Endodermal cell (in vitro differentiated cells): ENCODE results near the gene TUBE1. TPM values are rescaled to one million over a fixed set of nuclear protein-coding genes. Genes with fewer than 3 reads are reported as not detected.

ENCODE experiments used
- DNase-seq: peaks from one replicate; pipeline ENCODE4 v3.0.0-alpha.2; 2017
- H3K27ac ChIP-seq: 2 replicates; pipeline ENCODE4 v1.5.1; 2013; ENCODE audit warnings: mild to moderate bottlenecking, low read depth, low read length, moderate library complexity
- H3K27me3 ChIP-seq: 2 replicates; pipeline ENCODE4 v1.6.1; 2013; ENCODE audit warnings: mild to moderate bottlenecking, low read length, moderate library complexity; ENCODE audit not compliant: insufficient read depth, control insufficient read depth, poor library complexity, severe bottlenecking
- H3K36me3 ChIP-seq: 2 replicates; pipeline ENCODE4 v1.7.0; 2013; ENCODE audit warnings: mild to moderate bottlenecking, low read length, moderate library complexity; ENCODE audit not compliant: control insufficient read depth, insufficient read depth
- H3K4me1 ChIP-seq: one replicate; pipeline ENCODE4 v1.7.0; 2013; ENCODE audit warnings: low read length; ENCODE audit not compliant: control insufficient read depth, insufficient read depth
- H3K4me3 ChIP-seq: 2 replicates; pipeline ENCODE4 v1.5.1; 2013; ENCODE audit warnings: mild to moderate bottlenecking, low read length, moderate library complexity
- H3K9ac ChIP-seq: 2 replicates; pipeline ENCODE4 v1.6.1; 2013; ENCODE audit warnings: mild to moderate bottlenecking, low read length, moderate library complexity; ENCODE audit not compliant: poor library complexity, severe bottlenecking; ENCODE audit errors: extremely low read depth
- H3K9me3 ChIP-seq: 2 replicates; pipeline ENCODE4 v1.6.1; 2013; ENCODE audit warnings: mild to moderate bottlenecking, low read length, moderate library complexity; ENCODE audit not compliant: control insufficient read depth
- H3K27ac Mint-ChIP-seq: 2 replicates; pipeline ENCODE4 v1.8.0; 2020; ENCODE audit warnings: mixed read lengths
- H3K27me3 Mint-ChIP-seq: 2 replicates; pipeline ENCODE4 v1.8.0; 2021; ENCODE audit warnings: mild to moderate bottlenecking, mixed read lengths; ENCODE audit not compliant: insufficient read depth
- H3K36me3 Mint-ChIP-seq: 2 replicates; pipeline ENCODE4 v1.8.0; 2020; ENCODE audit warnings: low read depth, mixed read lengths
- H3K4me1 Mint-ChIP-seq: 2 replicates; pipeline ENCODE4 v1.8.0; 2020; ENCODE audit warnings: mixed read lengths
- H3K4me3 Mint-ChIP-seq: 2 replicates; pipeline ENCODE4 v1.8.0; 2020; ENCODE audit warnings: mild to moderate bottlenecking, moderate library complexity, mixed read lengths
- H3K9me3 Mint-ChIP-seq: 2 replicates; pipeline ENCODE4 v1.8.0; 2020; ENCODE audit warnings: mild to moderate bottlenecking, mixed read lengths
- WGBS, 2 experiments: methylation state at CpG; one replicate each; pipeline versions ENCODE4 v1.1.5 to v1.1.7; 2013; ENCODE audit warnings: missing lambda C conversion rate in 2 of 2, mixed read lengths in 1 of 2; ENCODE audit not compliant: insufficient coverage in 1 of 2, insufficient read length in 1 of 2; 5-methylcytosine and 5-hydroxymethylcytosine counted together
- total RNA-seq, 2 donors: library from RNA; stranded (reverse); fragmentation: NEBNext Ultra II Directional in 1 of 2; extraction: Animal tissue kit (Norgen Biotek cat#: 25700) in 1 of 2; gene quantifications; 2 replicates in 1 of 2; 3 replicates in 1 of 2; pipeline ENCODE4 v1.2.1, GENCODE V29; 2021
- TF ChIP-seq, protein P1 (sequence below): fragments of 200-600 bp; sonication (generic); conservative IDR thresholded peaks from 2 replicates; pipeline ENCODE4 v1.5.0; 2021; ENCODE audit warnings: antibody characterized with exemption, mild to moderate bottlenecking

The TUBE1 gene
- total RNA-seq, 2 donors from 2014 or later: 27.7 to 40.2 TPM

DNA sequence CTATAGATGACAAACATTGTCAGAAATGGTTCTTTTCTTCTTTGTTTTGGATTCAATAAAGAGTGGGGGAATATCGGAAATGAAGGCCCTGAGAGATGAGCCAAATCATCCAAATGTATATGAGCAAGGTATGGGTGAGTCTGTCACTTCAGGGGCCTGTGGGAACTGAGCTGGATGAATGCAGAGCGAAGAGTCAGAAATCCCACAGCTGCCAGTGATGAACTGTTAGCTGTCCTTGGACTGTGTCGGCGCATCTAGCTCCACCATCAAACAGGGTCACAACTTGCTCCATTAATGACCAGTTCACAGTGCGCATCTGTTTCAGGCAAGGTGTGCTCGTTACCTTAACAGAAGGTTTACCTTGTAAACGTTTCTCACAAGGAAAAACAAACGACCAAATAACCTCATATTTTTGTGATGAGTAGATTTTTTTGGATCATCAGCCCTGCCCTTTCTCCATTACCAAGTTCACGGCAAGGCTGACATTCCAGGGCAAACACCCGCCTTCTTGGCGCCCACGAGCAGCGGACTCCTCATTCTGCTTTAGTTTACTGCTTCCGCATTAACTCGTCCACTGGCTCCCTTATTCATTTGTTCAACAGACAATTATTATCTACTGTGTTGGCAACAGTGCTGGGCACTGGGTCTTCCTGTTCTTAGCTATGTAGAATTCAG is 48.4 kb downstream of the TUBE1 start:
- Histone ChIP-seq H3K9me3 (no peaks in the 10 kb centered on the region), H3K27me3 (no peaks in the 10 kb centered on the region), H3K4me3 (no peak overlapping the region), H3K9ac (no peak overlapping the region), H3K27ac (no peak overlapping the region), H3K4me1 (no peaks in the 10 kb centered on the region), H3K36me3 (no peaks in the 10 kb centered on the region)
- Mint-ChIP-seq H3K27ac (no peak overlapping the region), H3K36me3 (no peaks in the 10 kb centered on the region), H3K27me3 (peaks cover 3% of the 10 kb centered on the region), H3K9me3 (no peaks in the 10 kb centered on the region), H3K4me1 (peaks cover 2% of the 10 kb centered on the region), H3K4me3 (no peak overlapping the region)
- 91 to 92% methylated on average over 11 to 15 of the region's 15 CpGs for WGBS, 2 experiments
- TF ChIP-seq, protein P1, sequence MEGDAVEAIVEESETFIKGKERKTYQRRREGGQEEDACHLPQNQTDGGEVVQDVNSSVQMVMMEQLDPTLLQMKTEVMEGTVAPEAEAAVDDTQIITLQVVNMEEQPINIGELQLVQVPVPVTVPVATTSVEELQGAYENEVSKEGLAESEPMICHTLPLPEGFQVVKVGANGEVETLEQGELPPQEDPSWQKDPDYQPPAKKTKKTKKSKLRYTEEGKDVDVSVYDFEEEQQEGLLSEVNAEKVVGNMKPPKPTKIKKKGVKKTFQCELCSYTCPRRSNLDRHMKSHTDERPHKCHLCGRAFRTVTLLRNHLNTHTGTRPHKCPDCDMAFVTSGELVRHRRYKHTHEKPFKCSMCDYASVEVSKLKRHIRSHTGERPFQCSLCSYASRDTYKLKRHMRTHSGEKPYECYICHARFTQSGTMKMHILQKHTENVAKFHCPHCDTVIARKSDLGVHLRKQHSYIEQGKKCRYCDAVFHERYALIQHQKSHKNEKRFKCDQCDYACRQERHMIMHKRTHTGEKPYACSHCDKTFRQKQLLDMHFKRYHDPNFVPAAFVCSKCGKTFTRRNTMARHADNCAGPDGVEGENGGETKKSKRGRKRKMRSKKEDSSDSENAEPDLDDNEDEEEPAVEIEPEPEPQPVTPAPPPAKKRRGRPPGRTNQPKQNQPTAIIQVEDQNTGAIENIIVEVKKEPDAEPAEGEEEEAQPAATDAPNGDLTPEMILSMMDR: no peak
- no peak for DNase-seq

DNA sequence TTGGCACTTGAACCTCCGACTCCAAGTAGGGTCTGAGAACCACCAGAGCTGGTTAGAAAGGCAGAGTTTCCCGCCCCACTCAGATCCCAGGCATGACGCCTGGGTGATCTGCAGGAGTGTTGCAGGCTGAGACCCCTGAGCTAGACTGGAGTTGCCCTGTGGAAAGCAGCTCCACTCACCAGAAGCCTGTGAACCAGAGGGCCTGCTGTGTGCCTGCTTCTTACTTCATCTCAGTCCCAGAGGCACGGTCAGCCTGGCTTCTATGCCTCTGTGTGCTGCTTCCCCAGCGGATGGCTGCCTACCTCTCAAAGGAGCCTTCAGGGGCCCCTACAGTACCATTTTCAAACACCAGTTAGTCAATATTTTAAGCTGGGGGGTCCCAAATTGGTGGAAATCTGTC is 49.0 kb downstream of the TUBE1 start:
- peaks cover 6% of the 10 kb centered on the region for H3K27me3 Mint-ChIP-seq
- H3K27me3 ChIP-seq: peaks cover 6% of the 10 kb centered on the region
- no peak overlapping the region for H3K9ac ChIP-seq
- no peaks in the 10 kb centered on the region for H3K4me1 ChIP-seq
- no peak overlapping the region for H3K27ac ChIP-seq
- H3K9me3 Mint-ChIP-seq: no peaks in the 10 kb centered on the region
- no peaks in the 10 kb centered on the region for H3K9me3 ChIP-seq
- no peak overlapping the region for H3K4me3 ChIP-seq
- no peak for DNase-seq
- 86 to 92% methylated on average over 4 to 5 of the region's 5 CpGs for WGBS, 2 experiments
- H3K27ac Mint-ChIP-seq: no peak overlapping the region
- TF ChIP-seq, protein P1: no peak
- no peaks in the 10 kb centered on the region for H3K36me3 ChIP-seq
- H3K4me1 Mint-ChIP-seq: peaks cover 2% of the 10 kb centered on the region
- H3K36me3 Mint-ChIP-seq: no peaks in the 10 kb centered on the region
- H3K4me3 Mint-ChIP-seq: no peak overlapping the region

DNA sequence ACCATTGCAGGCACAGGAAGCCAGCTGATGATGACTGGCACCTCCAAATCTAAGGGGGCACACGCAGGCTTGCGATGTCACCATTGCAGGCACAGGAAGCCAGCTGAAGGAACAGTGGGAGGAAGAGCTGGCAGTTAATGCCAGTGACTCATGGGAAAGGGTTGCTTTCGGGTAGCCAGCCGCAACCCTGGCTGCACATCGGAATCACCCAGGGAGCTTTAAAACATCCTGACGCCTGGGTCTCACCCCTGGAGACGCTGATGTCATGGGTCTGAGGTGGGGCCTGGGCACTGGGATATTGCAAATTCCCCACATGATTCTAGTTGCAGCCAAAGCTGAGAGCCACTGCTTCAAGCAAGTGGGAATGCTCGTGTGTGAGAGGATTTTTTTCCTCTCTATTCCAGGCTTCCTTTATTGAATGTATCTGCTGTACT is 49.5 kb downstream of the TUBE1 start:
- Mint-ChIP-seq H3K4me1 (peaks cover 2% of the 10 kb centered on the region), H3K27me3 (peaks cover 6% of the 10 kb centered on the region), H3K4me3 (no peak overlapping the region), H3K9me3 (no peaks in the 10 kb centered on the region), H3K36me3 (no peaks in the 10 kb centered on the region), H3K27ac (no peak overlapping the region)
- H3K27ac ChIP-seq: no peak overlapping the region
- no peak overlapping the region for H3K4me3 ChIP-seq
- no peak overlapping the region for H3K9ac ChIP-seq
- no peak for DNase-seq
- no peaks in the 10 kb centered on the region for H3K4me1 ChIP-seq
- 89 to 91% methylated on average over 8 of the region's 8 CpGs for WGBS, 2 experiments
- no peaks in the 10 kb centered on the region for H3K9me3 ChIP-seq
- TF ChIP-seq, protein P1: no peak
- H3K36me3 ChIP-seq: no peaks in the 10 kb centered on the region
- H3K27me3 ChIP-seq: peaks cover 10% of the 10 kb centered on the region
